Endothelial cell of umbilical vein (primary cell): Measurements from ENCODE around the gene VCX3A. TPM values are rescaled to one million over a fixed set of nuclear protein-coding genes. Genes with fewer than 3 reads are reported as not detected.

Experiments
- BruUV-seq: library from RNA; stranded (reverse); fragments of 400-500 nt; replicated peaks from 2 replicates; lab custom pipeline; 2021; lab: Mats Ljungman, UMichigan
- CTCF ChIA-PET: fragments of 300-600, 350-600 bp; sonication (Branson Sonifier 250); formaldehyde crosslinking; loops from one replicate; lab custom pipeline; 2021; ENCODE audit warnings: antibody characterized with exemption, inconsistent platforms; lab: Charles Lee
- POLR2A ChIA-PET: fragments of 300-600, 350-600 bp; sonication (Branson Sonifier 250); formaldehyde crosslinking; loops from one replicate; lab custom pipeline; 2021; ENCODE audit warnings: antibody characterized with exemption, inconsistent platforms; lab: Charles Lee
- DNase-seq: peaks from one replicate; pipeline ENCODE4 v3.0.0-alpha.2; 2011; ENCODE audit warnings: low read depth, low spot score
- FAIRE-seq: peaks from 2 replicates; lab custom pipeline; 2011; peaks lifted over from hg19 to GRCh38; lab: Jason Lieb, UNC
- H2AFZ ChIP-seq: 2 replicates; pipeline ENCODE4 v1.6.0; 2012; ENCODE audit warnings: low read depth, low read length, control low read depth, inconsistent platforms
- H3K27ac ChIP-seq: 2 replicates; pipeline ENCODE4 v1.5.1; 2011; ENCODE audit warnings: low read depth, mild to moderate bottlenecking, control low read depth, low read length, moderate library complexity; ENCODE audit not compliant: insufficient read depth
- H3K27me3 ChIP-seq, 2 experiments: 2 replicates each; pipeline versions ENCODE4 v1.6.0 to v1.6.1; 2011; ENCODE audit warnings: low read length in 2 of 2, mixed read lengths in 1 of 2; ENCODE audit not compliant: control insufficient read depth in 2 of 2, insufficient read depth in 2 of 2
- H3K36me3 ChIP-seq, 2 experiments: 2 replicates in 1 of 2; 3 replicates in 1 of 2; pipeline ENCODE4 v1.5.1; 2011; ENCODE audit warnings: low read length in 2 of 2, mild to moderate bottlenecking in 1 of 2, moderate library complexity in 1 of 2; ENCODE audit not compliant: control insufficient read depth in 2 of 2, insufficient read depth in 2 of 2; ENCODE audit errors: extremely low read depth in 1 of 2
- H3K4me1 ChIP-seq: 3 replicates; pipeline ENCODE4 v1.5.1; 2011; ENCODE audit warnings: mild to moderate bottlenecking, low read length; ENCODE audit not compliant: control insufficient read depth, insufficient read depth; ENCODE audit errors: extremely low read depth
- H3K4me2 ChIP-seq: 2 replicates; pipeline ENCODE4 v1.6.1; 2011; ENCODE audit warnings: low read length, control low read depth, mixed read lengths; ENCODE audit not compliant: insufficient read depth
- H3K4me3 ChIP-seq, 3 experiments: fragments of 200-600 bp in 1 of 3; sonication (generic), shearing (Covaris generic) in 1 of 3; replicated peaks in 1 of 3; 2 replicates each; pipeline ENCODE4 v1.5.1; 2011 to 2016; ENCODE audit warnings: control low read depth in 3 of 3, low read length in 3 of 3, mild to moderate bottlenecking in 2 of 3, inconsistent platforms in 1 of 3, low read depth in 1 of 3, moderate library complexity in 1 of 3; ENCODE audit not compliant: insufficient read depth in 1 of 3
- H3K79me2 ChIP-seq: 2 replicates; pipeline ENCODE4 v1.6.0; 2012; ENCODE audit warnings: low read length, inconsistent platforms; ENCODE audit not compliant: control insufficient read depth, insufficient read depth
- H3K9ac ChIP-seq: replicated peaks from 2 replicates; pipeline ENCODE3; 2011; ENCODE audit warnings: low read length, control low read depth; ENCODE audit not compliant: insufficient read depth; ENCODE audit errors: extremely low read depth
- H3K9me1 ChIP-seq: replicated peaks from 3 replicates; pipeline ENCODE4 v1.6.0; 2011; ENCODE audit warnings: mild to moderate bottlenecking, low read length; ENCODE audit not compliant: control insufficient read depth, insufficient read depth; ENCODE audit errors: extremely low read depth
- H3K9me3 ChIP-seq: replicated peaks from 2 replicates; pipeline ENCODE4 v1.5.1; 2012; ENCODE audit warnings: low read length, inconsistent platforms; ENCODE audit not compliant: control insufficient read depth, insufficient read depth
- H4K20me1 ChIP-seq: replicated peaks from 2 replicates; pipeline ENCODE3; 2011; ENCODE audit warnings: mild to moderate bottlenecking, low read length; ENCODE audit not compliant: control insufficient read depth, insufficient read depth; ENCODE audit errors: extremely low read depth
- CTCF ChIP-seq, 2 donors: IDR thresholded peaks; 1 replicate in 1 of 2; 2 replicates in 1 of 2; pipeline ENCODE4 v1.5.1; 2011; ENCODE audit warnings: low read length in 2 of 2, mild to moderate bottlenecking in 2 of 2, moderate library complexity in 2 of 2, control low read depth in 1 of 2, inconsistent platforms in 1 of 2, low read depth in 1 of 2; ENCODE audit not compliant: insufficient read depth in 1 of 2; ENCODE audit errors: extremely low read depth in 1 of 2
- EZH2 ChIP-seq: IDR thresholded peaks from 2 replicates; pipeline ENCODE4 v1.6.1; 2012; ENCODE audit warnings: borderline replicate concordance, low read depth, mild to moderate bottlenecking, moderate library complexity, low read length, inconsistent platforms; ENCODE audit not compliant: severe bottlenecking
- FOS ChIP-seq: IDR thresholded peaks from 2 replicates; pipeline ENCODE4 v1.6.1; 2011; ENCODE audit warnings: mild to moderate bottlenecking, low read length, moderate library complexity, borderline replicate concordance; ENCODE audit not compliant: insufficient read depth
- GATA2 ChIP-seq: IDR thresholded peaks from 2 replicates; pipeline ENCODE4 v1.7.0; 2011; ENCODE audit warnings: low read depth, mild to moderate bottlenecking, moderate library complexity, mixed read lengths, low read length; ENCODE audit not compliant: insufficient read length, insufficient read depth
- JUN ChIP-seq: IDR thresholded peaks from 2 replicates; pipeline ENCODE4 v1.6.1; 2011; ENCODE audit warnings: borderline replicate concordance, low read depth; ENCODE audit not compliant: insufficient read length, insufficient read depth
- MYC ChIP-seq: IDR thresholded peaks from one replicate; pipeline ENCODE4 v1.6.1; 2011; ENCODE audit warnings: mild to moderate bottlenecking, low read depth, low read length
- POLR2A ChIP-seq: IDR thresholded peaks from 2 replicates; pipeline ENCODE4 v1.6.1; 2012; ENCODE audit warnings: low read depth, mild to moderate bottlenecking, control low read depth, low read length
- POLR2AphosphoS5 ChIP-seq: IDR thresholded peaks from 2 replicates; pipeline ENCODE4 v1.6.1; 2012; ENCODE audit warnings: low read depth, mild to moderate bottlenecking, control low read depth, low read length, moderate library complexity; ENCODE audit not compliant: insufficient read depth
- dilution Hi-C: fragments of 300-500 bp; cut with MboI; formaldehyde crosslinking; loops from one replicate; pipeline ENCODE4 v1.15.0; 2019; ENCODE audit warnings: low sequenced_read_pairs; ENCODE audit not compliant: extremely low pct_ligation_motif_present
- intact Hi-C: fragments of 100-400 bp; cut with micrococcal nuclease; formaldehyde crosslinking; loops from one replicate; pipeline ENCODE4 v1.10.0; 2022
- polyA plus RNA-seq, 4 experiments: library from polyadenylated mRNA; depleted of rRNA in 3 of 4; stranded (reverse) in 3 of 4; unstranded in 1 of 4; fragments of >200 nt; gene quantifications; 2 replicates each; pipeline versions ENCODE4 v1.2.1 to v1.2.3, GENCODE V29; 2011 to 2012; ENCODE audit warnings: missing spikeins in 1 of 4
- total RNA-seq: library from RNA; stranded (reverse); gene quantifications from 2 replicates; pipeline ENCODE4 v1.2.3, GENCODE V29; 2021
- TF ChIP-seq, protein P1 (sequence below): IDR thresholded peaks from 2 replicates; pipeline ENCODE4 v1.6.1; 2011; ENCODE audit not compliant: insufficient read depth, insufficient read length

VCX3A gene
- total and polyA plus RNA-seq, 2 donors (not counting 3 experiments of a cell fraction or from before 2014, with no cell fraction given) = not detected

DNA sequence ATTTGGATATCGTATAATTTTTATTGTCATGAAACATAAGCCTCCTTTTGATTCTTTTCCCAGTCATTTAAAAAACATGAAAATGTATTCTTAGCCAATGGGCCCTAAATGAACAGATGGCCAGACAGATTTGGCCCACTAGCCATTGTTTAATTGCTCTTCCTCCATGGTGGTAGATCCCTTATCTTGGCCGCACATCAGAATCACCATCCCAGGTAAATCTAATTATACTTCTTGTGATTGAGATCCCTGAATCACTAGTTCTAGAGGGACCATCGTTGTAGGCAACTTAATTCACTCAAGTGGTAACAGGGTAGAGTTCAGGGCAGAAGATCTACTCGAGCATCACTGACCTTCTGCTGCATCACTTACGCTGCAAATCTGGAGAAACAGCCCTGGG, 24.1 kb upstream of the VCX3A start:
- Histone ChIP-seq H3K27me3 (no peaks in the 10 kb centered on the region), H3K9me3 (no peaks in the 10 kb centered on the region), H3K4me2 (no peak overlapping the region), H3K4me1 (no peaks in the 10 kb centered on the region), H3K36me3 (no peaks in the 10 kb centered on the region), H3K79me2 (no peaks in the 10 kb centered on the region), H3K4me3 (no peak overlapping the region), H3K9me1 (no peaks in the 10 kb centered on the region), H2AFZ (no peak overlapping the region), H3K27ac (no peak overlapping the region), H3K9ac (no peak overlapping the region), H4K20me1 (no peaks in the 10 kb centered on the region)
- intact Hi-C loops = no loop called here
- DNase-seq (no peak), FAIRE-seq (no peak)
- dilution Hi-C loops = no loop called here
- no TSS peak for BruUV-seq
- ChIA-PET POLR2A (no interaction called here), CTCF (no interaction called here)
- TF ChIP-seq CTCF (IDR thresholded peaks at IDR 0.05; ENCODE audit: extremely low read depth in 1 of 2, insufficient read depth in 1 of 2, low read depth in 1 of 2, low read length in 2 of 2) (no peak), EZH2 (no peak), FOS (no peak), GATA2 (no peak), JUN (no peak), MYC (no peak), POLR2A (no peak), POLR2AphosphoS5 (no peak)
- TF ChIP-seq, protein P1, sequence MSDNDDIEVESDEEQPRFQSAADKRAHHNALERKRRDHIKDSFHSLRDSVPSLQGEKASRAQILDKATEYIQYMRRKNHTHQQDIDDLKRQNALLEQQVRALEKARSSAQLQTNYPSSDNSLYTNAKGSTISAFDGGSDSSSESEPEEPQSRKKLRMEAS = no peak
